Skin of body (tissue), 2 donors: Measurements from ENCODE around the gene LIF. TPM values are rescaled to one million over a fixed set of nuclear protein-coding genes. Genes with fewer than 3 reads are reported as not detected.
"Not testable (repeated sequence)": the region's sequence is repeated elsewhere in the genome, so short reads cannot be mapped to it uniquely, and the experiment has no call there.

ENCODE experiments used
- DNase-seq: peaks from one replicate; lab custom pipeline; 2025; lab: John Stamatoyannopoulos, UW
- total RNA-seq: library from RNA; depleted of rRNA; stranded (reverse); fragments of >200 nt; gene quantifications from one replicate; pipeline ENCODE4 v1.2.3, GENCODE V29; 2014

LIF gene
- total RNA-seq, 1 donor from 2014 or later: 1.9 TPM

- no peak for DNase-seq
Observed at GRCh38 chr22:30244641-30245040, 1.9 kb downstream of the LIF start.

- DNase-seq: no peak
Observed at GRCh38 chr22:30244066-30244465, 2.5 kb downstream of the LIF start.

DNA sequence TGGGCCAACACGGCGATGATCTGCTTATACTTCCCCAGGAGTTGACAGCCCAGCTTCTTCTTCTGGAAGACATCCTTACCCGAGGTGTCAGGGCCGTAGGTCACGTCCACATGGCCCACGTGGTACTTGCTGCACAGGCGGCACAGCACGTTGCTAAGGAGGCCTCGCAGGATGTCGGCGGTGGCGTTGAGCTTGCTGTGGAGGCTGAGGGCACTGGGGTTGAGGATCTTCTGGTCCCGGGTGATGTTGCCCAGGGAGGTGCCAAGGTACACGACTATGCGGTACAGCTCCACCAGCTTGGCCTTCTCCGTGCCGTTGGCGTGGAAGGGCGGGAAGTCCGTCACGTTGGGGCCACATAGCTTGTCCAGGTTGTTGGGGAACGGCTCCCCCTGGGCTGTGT, 2.9 kb downstream of the LIF start:
- no peak for DNase-seq

DNA sequence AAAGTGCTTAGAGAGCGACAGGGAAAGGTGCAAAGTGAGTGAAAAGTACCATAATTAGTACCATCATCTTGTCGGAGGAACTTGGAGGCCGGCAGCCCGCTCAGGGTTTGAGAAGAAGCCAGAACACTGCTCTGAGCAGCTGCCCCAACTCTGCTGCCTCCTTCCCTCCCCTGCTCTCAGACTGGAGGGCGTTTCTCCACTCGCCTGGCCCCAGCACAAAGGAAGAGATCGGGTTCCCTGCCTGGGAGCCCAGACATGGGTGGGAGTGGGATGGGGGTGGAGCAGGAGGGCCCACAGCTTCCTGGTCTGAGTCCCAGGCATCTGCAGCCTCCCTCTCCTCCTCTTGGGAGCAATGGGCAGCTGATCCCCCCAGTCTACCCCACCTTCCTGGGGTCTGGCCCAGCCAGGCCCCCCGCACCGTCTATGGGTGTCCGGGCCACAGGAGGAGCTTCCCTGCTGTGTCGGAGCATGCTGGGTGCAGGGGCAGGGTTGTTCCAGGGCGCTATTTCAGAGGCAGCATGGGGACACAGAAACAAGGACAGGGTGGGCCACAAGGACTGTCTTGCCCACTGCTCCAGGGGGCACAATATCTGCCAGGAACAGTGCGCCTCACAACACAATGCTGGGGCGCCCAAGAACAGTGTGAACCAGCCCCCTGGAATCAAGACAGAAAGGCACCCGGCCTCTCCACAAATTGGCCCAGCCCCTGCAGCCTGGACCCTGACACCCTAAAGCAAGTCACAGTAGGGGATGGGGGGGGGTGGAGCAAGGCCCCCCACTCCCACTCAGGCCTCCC, 4.8 kb downstream of the LIF start:
- DNase-seq: no peak

DNA sequence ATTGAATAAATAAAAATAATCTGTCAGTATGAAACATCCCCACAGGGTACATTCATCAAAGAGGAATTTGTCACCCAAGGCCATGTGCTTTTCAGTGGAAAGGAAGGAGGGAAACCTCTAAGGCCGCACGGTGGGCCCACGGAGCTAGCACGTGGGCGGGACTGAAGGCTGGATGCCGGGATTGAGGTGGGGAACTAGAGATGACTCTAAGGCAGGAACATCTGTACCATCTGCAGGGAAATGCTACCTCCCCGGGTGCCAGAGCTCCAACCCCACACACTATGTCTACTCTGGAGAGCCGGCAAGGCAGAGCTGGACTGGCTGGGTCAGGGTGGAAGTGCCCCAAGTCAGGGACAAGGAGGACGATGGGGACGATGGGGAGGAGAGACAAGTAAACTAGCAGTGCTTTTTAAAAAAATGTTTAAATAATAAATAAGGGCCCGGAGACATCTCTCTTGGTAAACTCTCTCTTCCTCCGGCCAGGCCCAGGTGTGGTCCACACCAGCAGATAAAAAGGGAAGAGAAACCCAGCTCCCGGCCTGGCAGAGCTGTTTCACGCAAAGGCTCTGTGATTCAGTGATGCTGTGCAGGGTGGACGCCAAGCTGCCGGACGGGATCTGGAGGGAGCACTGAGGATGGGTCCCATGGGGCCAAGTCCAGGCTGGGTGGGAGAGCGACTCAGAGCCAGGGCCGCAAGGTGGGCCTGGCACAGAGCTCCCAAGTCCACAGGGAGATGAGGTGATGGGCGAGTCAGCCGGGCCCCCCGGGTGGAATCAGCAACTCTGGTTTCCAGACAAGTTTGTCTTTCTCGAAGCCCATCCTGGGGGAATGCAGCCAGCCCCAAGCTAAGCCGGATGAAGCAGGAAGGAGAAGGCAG, 5.8 kb downstream of the LIF start:
- DNase-seq: no peak

GRCh38 chr22:30239488-30240405, 6.8 kb downstream of the LIF start:
- DNase-seq: no peak

- peak; percentile 20 for DNase-seq
Observed at GRCh38 chr22:30238661-30239487, 7.7 kb downstream of the LIF start.

- DNase-seq: no peak
Observed at GRCh38 chr22:30238136-30238535, 8.4 kb downstream of the LIF start.

GRCh38 chr22:30236875-30237274, 9.7 kb downstream of the LIF start:
- no peak for DNase-seq

DNA sequence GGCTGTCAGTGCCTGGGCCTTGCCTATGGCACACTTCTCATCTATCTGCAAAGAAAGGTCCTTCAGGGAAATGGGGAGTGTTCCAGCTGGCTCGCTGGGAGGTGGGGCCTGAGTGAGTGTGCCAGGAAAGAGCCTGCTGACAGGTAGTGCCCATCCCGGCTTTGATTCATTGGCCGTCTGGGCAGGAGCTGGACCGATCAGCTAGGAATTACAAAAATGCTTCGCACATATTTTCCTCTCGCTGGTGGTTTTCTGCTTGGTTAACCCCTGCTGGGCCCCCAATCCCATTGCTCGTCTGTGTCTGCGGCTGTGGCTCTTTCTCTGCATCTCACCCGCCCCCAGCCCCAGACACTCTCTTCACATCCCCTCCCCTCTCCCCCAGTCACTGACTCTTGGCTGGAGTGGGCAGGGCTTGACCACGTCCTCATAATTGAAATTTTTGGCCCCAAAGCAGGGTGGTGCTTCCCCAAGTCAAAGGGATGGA, 10.8 kb downstream of the LIF start:
- DNase-seq: no peak

DNA sequence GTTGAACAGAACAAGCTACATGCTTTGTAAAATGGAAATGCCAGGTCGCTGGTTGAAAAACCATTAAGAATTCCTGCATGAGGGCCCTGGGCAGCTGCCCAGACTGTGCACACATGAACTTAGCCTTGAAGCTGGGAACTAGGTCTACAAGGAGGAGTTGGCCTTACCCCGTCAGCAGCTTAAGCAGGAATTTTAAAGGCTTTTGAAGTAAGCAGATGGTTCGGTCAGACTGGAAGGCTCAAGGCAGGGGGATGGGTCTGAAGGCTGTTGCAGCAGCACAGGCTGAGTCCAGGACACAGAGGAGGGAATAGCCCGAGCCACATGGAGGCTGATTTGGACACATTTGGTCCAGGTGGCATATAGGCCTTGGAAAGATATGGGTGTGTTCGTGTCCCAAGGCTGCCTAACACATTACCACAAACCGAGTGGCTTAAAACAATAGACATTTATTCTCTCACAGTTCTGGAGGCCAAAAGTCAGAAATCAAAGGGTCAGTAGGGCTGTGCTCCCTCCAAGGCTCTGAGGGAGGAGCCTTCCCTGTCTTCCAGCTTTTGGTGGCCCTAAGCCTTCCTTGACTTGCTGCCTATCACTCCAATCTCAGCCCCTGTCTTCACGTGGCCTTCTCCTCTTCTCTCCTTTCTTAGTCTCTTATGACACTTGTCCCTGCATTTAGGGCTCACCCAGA, 11.6 kb downstream of the LIF start:
- no peak for DNase-seq

GRCh38 chr22:30234325-30234724, 12.2 kb downstream of the LIF start:
- not testable (repeated sequence) for DNase-seq

GRCh38 chr22:30233582-30233981, 13.0 kb downstream of the LIF start:
- no peak for DNase-seq

- no peak for DNase-seq
Observed at GRCh38 chr22:30232716-30233218, 13.8 kb downstream of the LIF start.

DNA sequence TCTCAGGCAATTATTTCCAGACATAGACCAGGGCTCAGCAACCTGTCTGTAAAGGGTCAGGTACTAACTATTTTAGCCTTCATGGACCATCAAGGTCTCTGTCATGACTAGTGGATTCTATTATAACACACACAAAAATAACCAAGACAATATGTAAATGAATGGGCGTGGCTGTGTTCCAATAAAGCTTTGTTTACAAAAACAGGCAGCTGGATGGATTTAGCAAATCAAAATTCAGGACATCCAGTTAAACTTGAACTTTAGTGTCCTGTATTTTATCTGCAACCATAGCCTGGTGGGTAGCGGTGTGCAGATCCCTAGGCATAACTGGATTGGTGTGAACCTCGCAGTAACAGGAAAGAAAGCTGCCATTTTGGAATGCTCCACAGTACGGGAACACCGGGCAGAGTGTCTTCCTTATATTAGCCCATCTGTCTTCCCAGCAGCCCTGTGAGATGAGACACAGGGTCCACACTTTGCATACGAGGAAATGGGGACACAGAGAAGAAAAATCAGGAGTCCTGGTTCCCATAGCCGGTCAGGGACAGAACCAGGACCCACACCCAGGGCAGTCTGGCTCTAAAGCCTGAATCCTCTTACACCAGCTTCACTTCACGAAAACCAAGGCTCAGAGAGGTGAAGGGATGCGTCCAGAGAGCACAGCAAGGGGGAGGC, 15.6 kb downstream of the LIF start:
- no peak for DNase-seq

GRCh38 chr22:30230330-30230729, 16.2 kb downstream of the LIF start:
- no peak for DNase-seq

GRCh38 chr22:30228509-30229359, 17.8 kb downstream of the LIF start:
- DNase-seq: no peak
